WTC11 (cell line): Measurements from ENCODE around the gene ALOX15.
"Not testable (repeated sequence)": the region's sequence is repeated elsewhere in the genome, so short reads cannot be mapped to it uniquely, and the experiment has no call there.

ENCODE experiments used
- ESRRA ChIP-seq: sonication (generic); formaldehyde crosslinking; IDR thresholded peaks from 2 replicates; pipeline ENCODE4 v1.8.1; 2022; ENCODE audit warnings: mild to moderate bottlenecking, missing genetic modification reagents, borderline replicate concordance
- JUN ChIP-seq: sonication (generic); formaldehyde crosslinking; IDR thresholded peaks from 2 replicates; pipeline ENCODE4 v1.8.0; 2023; ENCODE audit warnings: mild to moderate bottlenecking, missing genetic modification reagents
- MXD4 ChIP-seq: fragments of 250-450 bp; sonication (Bioruptor Pico); IDR thresholded peaks from 2 replicates; pipeline ENCODE4 v1.8.0; 2021; ENCODE audit warnings: mild to moderate bottlenecking, moderate library complexity, borderline replicate concordance
- TF ChIP-seq, protein P1 (sequence below): fragments of 200-600 bp; IDR thresholded peaks from 2 replicates; pipeline ENCODE4 v1.8.0; 2022; ENCODE audit warnings: antibody characterized with exemption

DNA sequence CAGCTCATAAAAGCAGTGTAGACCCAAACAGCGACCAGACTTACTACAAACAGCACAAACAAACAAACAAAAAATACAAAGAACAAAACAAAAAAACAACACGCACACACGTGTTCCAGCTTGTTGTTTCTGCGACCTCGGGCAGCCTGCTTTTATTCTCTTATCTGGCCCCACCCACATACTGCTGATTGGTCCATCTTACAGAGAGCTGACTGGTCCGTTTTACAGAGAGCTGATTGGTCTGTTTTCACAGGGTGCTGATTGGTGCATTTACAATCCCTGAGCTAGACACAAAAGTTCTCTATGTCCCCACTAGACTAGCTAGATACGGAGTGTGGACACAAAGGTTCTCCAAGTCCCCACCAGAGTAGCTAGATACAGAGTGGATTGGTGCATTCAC, 14.5 kb upstream of the ALOX15 start:
- TF ChIP-seq, protein P1, sequence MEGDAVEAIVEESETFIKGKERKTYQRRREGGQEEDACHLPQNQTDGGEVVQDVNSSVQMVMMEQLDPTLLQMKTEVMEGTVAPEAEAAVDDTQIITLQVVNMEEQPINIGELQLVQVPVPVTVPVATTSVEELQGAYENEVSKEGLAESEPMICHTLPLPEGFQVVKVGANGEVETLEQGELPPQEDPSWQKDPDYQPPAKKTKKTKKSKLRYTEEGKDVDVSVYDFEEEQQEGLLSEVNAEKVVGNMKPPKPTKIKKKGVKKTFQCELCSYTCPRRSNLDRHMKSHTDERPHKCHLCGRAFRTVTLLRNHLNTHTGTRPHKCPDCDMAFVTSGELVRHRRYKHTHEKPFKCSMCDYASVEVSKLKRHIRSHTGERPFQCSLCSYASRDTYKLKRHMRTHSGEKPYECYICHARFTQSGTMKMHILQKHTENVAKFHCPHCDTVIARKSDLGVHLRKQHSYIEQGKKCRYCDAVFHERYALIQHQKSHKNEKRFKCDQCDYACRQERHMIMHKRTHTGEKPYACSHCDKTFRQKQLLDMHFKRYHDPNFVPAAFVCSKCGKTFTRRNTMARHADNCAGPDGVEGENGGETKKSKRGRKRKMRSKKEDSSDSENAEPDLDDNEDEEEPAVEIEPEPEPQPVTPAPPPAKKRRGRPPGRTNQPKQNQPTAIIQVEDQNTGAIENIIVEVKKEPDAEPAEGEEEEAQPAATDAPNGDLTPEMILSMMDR, result not testable (repeated sequence)
- not testable (repeated sequence) for TF ChIP-seq ESRRA (CRISPR knock-in tag); MXD4 (CRISPR knock-in tag); JUN
